Upper lobe of left lung (tissue), 4 donors: ENCODE data around the gene CADM1.

Source experiments
- EP300 ChIP-seq, 4 donors: sonication (generic); formaldehyde crosslinking; IDR thresholded peaks; one replicate each; pipeline ENCODE4 v1.5.1; 2017; ENCODE audit warnings: antibody characterized with exemption in 4 of 4, control low read depth in 2 of 4
- POLR2A ChIP-seq, 4 donors: fragments of 450-650 bp; IDR thresholded peaks; one replicate each; pipeline ENCODE4 v1.5.1; 2016 to 2017; ENCODE audit warnings: antibody characterized with exemption in 4 of 4, mild to moderate bottlenecking in 2 of 4
- POLR2AphosphoS5 ChIP-seq, 2 donors: sonication (generic); formaldehyde crosslinking; IDR thresholded peaks; one replicate each; pipeline ENCODE4 v1.5.1; 2017; ENCODE audit warnings: antibody characterized with exemption in 2 of 2
- TF ChIP-seq, protein P1 (sequence below), 6 experiments: fragments of 450-650 bp in 4 of 6; fragments of 200-600 bp in 2 of 6; sonication (generic) in 2 of 6; IDR thresholded peaks; one replicate each; pipeline ENCODE4 v1.5.1; 2016 to 2019; ENCODE audit warnings: antibody characterized with exemption in 6 of 6

DNA sequence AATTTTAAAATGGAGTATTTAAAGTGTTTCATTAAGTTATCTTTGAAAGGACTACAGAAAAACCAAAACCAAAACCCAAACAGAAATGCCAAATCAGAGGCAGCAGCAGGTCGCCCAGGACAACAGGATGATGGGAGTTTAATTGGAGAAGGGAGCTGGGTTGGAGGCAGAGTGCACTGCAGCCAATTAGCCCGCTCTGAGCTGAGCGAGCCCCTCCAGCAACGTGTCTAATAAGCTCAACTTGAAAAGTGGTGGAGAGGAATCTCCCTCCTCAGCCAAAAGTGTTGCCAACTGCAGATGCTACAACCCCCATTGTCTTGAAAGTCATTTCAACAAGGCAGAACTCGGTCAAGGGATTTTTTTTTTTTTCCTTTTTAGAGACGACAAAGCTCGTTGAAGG, 323.9 kb downstream of the CADM1 start:
- TF ChIP-seq, protein P1, sequence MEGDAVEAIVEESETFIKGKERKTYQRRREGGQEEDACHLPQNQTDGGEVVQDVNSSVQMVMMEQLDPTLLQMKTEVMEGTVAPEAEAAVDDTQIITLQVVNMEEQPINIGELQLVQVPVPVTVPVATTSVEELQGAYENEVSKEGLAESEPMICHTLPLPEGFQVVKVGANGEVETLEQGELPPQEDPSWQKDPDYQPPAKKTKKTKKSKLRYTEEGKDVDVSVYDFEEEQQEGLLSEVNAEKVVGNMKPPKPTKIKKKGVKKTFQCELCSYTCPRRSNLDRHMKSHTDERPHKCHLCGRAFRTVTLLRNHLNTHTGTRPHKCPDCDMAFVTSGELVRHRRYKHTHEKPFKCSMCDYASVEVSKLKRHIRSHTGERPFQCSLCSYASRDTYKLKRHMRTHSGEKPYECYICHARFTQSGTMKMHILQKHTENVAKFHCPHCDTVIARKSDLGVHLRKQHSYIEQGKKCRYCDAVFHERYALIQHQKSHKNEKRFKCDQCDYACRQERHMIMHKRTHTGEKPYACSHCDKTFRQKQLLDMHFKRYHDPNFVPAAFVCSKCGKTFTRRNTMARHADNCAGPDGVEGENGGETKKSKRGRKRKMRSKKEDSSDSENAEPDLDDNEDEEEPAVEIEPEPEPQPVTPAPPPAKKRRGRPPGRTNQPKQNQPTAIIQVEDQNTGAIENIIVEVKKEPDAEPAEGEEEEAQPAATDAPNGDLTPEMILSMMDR (IDR thresholded peaks at IDR 0.05) = no peak
- no peak for TF ChIP-seq POLR2AphosphoS5 (IDR thresholded peaks at IDR 0.05)
- TF ChIP-seq POLR2A (IDR thresholded peaks at IDR 0.05) = no peak
- TF ChIP-seq EP300 (IDR thresholded peaks at IDR 0.05) = no peak
